Measurements from ENCODE around the gene PCDH8.
A peak's percentile ranks its signal among the peaks of the same experiment; 100 is the strongest.

Gene PCDH8, protein sequence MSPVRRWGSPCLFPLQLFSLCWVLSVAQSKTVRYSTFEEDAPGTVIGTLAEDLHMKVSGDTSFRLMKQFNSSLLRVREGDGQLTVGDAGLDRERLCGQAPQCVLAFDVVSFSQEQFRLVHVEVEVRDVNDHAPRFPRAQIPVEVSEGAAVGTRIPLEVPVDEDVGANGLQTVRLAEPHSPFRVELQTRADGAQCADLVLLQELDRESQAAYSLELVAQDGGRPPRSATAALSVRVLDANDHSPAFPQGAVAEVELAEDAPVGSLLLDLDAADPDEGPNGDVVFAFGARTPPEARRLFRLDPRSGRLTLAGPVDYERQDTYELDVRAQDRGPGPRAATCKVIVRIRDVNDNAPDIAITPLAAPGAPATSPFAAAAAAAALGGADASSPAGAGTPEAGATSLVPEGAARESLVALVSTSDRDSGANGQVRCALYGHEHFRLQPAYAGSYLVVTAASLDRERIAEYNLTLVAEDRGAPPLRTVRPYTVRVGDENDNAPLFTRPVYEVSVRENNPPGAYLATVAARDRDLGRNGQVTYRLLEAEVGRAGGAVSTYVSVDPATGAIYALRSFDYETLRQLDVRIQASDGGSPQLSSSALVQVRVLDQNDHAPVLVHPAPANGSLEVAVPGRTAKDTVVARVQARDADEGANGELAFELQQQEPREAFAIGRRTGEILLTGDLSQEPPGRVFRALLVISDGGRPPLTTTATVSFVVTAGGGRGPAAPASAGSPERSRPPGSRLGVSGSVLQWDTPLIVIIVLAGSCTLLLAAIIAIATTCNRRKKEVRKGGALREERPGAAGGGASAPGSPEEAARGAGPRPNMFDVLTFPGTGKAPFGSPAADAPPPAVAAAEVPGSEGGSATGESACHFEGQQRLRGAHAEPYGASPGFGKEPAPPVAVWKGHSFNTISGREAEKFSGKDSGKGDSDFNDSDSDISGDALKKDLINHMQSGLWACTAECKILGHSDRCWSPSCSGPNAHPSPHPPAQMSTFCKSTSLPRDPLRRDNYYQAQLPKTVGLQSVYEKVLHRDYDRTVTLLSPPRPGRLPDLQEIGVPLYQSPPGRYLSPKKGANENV

DNA sequence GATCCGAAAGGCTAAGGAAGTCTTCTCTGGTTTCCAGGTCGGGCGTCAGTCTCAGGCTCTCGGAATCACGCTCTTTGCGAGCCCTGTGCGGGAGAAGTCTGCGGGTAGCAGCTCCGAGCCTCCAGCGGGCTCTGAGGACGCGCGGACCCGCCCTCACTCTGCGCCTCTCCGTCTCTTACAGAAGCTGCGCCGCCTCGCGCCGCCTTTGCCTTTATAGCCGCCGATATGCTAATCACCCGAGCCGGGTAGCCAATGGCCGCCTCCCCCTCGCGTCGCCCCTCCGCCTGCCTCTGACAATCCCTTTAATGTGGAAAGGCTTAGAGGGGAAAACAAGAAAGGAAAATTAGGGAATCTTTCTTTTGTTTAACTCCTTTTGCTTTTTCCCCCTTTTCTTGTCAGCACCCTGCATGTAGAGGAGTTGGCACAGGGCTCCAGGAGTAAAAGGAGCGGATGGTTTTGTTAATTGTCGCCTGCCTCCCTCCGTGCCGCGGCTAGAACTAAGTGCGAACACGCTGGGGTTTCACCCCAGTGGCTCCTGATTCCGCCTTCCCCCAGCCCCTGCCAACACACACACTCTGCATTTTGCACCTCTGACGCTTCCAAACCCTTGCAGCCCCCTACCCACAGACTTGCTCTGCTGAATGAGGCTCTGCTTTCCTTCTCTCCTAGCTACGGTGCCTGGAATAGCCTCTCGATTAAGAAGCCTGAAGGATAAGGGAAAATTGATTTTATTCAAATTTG lies at the start of gene PCDH8:
Gene PCDH8, minus strand, starts transcription at position 186 of the 741 bp plus-strand sequence. CDS start 204 bp downstream, outside the sequence.
- Histone ChIP-seq H3K4me2 (ENCODE audit: low read depth, low read length, poor library complexity, severe bottlenecking) (no peak within 1 kb of the TSS), H3K27me3 (ENCODE audit: low read length) (no peaks in the 10 kb centered on the region), H3K4me3 (ENCODE audit: insufficient read depth, low read length, poor library complexity, severe bottlenecking) (no peak within 1 kb of the TSS), H3K9me2 (replicated peaks; ENCODE audit: insufficient read depth, low read length) (no peaks in the 10 kb centered on the region), H3K79me2 (ENCODE audit: insufficient read depth, low read length) (no peaks in the 10 kb centered on the region), H3K9ac (ENCODE audit: low read length) (no peak within 1 kb of the TSS), H4K20me1 (ENCODE audit: low read depth, low read length) (no peaks in the 10 kb centered on the region), H3K9me3 (ENCODE audit: insufficient read depth, low read length) (no peaks in the 10 kb centered on the region), H2AFZ (ENCODE audit: low read depth, low read length, severe bottlenecking) (no peak within 1 kb of the TSS), H3K36me3 (ENCODE audit: low read length) (no peaks in the 10 kb centered on the region), H3K27ac (ENCODE audit: low read depth, low read length) (no peak within 1 kb of the TSS), H3F3A (ENCODE audit: insufficient read depth) (no peaks in the 10 kb centered on the region)
- TF ChIP-seq EZH2phosphoT487 (conservative IDR thresholded peaks at IDR 0.05; ENCODE audit: low read length): no peak

DNA sequence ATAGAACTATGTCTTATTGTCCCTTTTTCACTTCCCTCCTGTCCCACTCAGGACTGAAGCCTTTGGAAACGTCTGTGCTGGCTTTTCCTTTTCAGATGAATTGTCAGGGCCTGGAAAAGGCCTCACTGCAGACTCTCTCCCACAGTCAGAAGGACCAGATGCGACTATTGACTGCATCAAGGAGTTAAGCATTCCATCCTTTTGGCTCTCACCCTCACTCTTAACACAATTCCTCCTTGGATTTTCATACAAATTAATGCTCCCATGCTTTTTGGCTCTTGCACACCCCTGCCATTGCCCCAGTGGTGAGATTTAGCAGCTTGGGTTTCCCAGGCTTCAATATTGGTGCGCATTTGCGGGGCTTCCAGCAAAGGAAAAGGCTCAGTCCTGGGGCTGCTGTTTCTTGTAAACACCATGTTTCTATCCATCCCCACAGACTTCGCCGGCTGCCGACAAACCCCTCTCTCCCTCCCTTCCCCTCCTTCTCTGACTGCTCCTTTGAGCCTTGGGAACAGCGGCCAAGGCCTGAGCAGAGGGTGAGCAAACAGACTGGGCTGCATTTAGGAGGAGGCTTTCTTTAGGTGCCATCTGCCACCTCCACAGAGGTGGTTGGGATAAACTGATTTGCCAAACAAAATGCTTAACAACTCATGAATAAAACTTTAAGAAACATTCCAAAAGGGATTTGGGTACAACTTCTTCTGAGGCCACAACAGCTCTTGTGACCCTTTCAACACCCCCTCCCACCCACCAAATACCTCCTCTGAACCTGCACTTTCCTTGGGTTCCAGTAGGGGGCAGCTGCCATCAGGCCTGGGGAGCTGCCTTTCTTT lies 48.6 kb upstream of the PCDH8 start:
- no peaks in the 10 kb centered on the region for H3F3A ChIP-seq (ENCODE audit: insufficient read depth)
- H3K9ac ChIP-seq (ENCODE audit: low read length): no peak overlapping the region
- H2AFZ ChIP-seq (ENCODE audit: low read depth, low read length, severe bottlenecking): no peak overlapping the region
- no peaks in the 10 kb centered on the region for H4K20me1 ChIP-seq (ENCODE audit: low read depth, low read length)
- no peaks in the 10 kb centered on the region for H3K9me2 ChIP-seq (replicated peaks; ENCODE audit: insufficient read depth, low read length)
- H3K9me3 ChIP-seq (ENCODE audit: insufficient read depth, low read length): no peaks in the 10 kb centered on the region
- H3K27ac ChIP-seq (ENCODE audit: low read depth, low read length): no peak overlapping the region
- H3K36me3 ChIP-seq (ENCODE audit: low read length): no peaks in the 10 kb centered on the region
- no peak for TF ChIP-seq EZH2phosphoT487 (conservative IDR thresholded peaks at IDR 0.05; ENCODE audit: low read length)
- TF ChIP-seq, protein P1, sequence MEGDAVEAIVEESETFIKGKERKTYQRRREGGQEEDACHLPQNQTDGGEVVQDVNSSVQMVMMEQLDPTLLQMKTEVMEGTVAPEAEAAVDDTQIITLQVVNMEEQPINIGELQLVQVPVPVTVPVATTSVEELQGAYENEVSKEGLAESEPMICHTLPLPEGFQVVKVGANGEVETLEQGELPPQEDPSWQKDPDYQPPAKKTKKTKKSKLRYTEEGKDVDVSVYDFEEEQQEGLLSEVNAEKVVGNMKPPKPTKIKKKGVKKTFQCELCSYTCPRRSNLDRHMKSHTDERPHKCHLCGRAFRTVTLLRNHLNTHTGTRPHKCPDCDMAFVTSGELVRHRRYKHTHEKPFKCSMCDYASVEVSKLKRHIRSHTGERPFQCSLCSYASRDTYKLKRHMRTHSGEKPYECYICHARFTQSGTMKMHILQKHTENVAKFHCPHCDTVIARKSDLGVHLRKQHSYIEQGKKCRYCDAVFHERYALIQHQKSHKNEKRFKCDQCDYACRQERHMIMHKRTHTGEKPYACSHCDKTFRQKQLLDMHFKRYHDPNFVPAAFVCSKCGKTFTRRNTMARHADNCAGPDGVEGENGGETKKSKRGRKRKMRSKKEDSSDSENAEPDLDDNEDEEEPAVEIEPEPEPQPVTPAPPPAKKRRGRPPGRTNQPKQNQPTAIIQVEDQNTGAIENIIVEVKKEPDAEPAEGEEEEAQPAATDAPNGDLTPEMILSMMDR (IDR thresholded peaks at IDR 0.05; ENCODE audit: insufficient read depth, low read length, poor library complexity, severe bottlenecking): peak; percentile 45
- H3K4me3 ChIP-seq (ENCODE audit: insufficient read depth, low read length, poor library complexity, severe bottlenecking): no peak overlapping the region
- H3K4me2 ChIP-seq (ENCODE audit: low read depth, low read length, poor library complexity, severe bottlenecking): no peak overlapping the region
- H3K27me3 ChIP-seq (ENCODE audit: low read length): no peaks in the 10 kb centered on the region
- H3K79me2 ChIP-seq (ENCODE audit: insufficient read depth, low read length): no peaks in the 10 kb centered on the region

DNA sequence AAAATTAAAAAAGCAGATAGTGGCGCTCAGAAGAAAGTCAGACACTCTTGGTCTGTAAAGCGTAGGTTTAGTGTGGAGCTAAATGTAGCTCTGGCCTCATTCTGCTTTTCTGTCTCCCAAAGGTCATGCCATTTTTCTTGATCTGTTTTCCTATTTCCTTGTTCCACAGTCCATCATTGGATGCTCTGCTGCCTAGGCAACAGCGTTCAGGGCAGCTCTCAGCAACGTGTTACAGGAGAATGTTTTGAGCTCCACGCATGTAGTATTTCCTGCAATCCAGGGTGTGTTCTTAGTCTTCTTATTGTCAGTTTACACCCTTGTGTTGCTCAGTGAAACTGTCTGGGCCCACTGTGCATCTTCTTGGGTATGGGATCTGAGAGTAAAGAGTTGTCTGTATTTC lies 46.0 kb upstream of the PCDH8 start:
- Histone ChIP-seq H3K27me3 (ENCODE audit: low read length) (no peaks in the 10 kb centered on the region), H3K9me2 (replicated peaks; ENCODE audit: insufficient read depth, low read length) (no peaks in the 10 kb centered on the region), H3K79me2 (ENCODE audit: insufficient read depth, low read length) (no peaks in the 10 kb centered on the region), H3F3A (ENCODE audit: insufficient read depth) (no peaks in the 10 kb centered on the region), H4K20me1 (ENCODE audit: low read depth, low read length) (no peaks in the 10 kb centered on the region), H2AFZ (ENCODE audit: low read depth, low read length, severe bottlenecking) (no peak overlapping the region), H3K9ac (ENCODE audit: low read length) (no peak overlapping the region), H3K4me3 (ENCODE audit: insufficient read depth, low read length, poor library complexity, severe bottlenecking) (no peak overlapping the region), H3K9me3 (ENCODE audit: insufficient read depth, low read length) (no peaks in the 10 kb centered on the region), H3K36me3 (ENCODE audit: low read length) (no peaks in the 10 kb centered on the region), H3K27ac (ENCODE audit: low read depth, low read length) (no peak overlapping the region), H3K4me2 (ENCODE audit: low read depth, low read length, poor library complexity, severe bottlenecking) (no peak overlapping the region)
- TF ChIP-seq EZH2phosphoT487 (conservative IDR thresholded peaks at IDR 0.05; ENCODE audit: low read length): no peak
- TF ChIP-seq, protein P1 (IDR thresholded peaks at IDR 0.05; ENCODE audit: insufficient read depth, low read length, poor library complexity, severe bottlenecking): no peak

All from SU-DHL-6 (cell line).